Left renal cortex interstitium (tissue), 4 donors: ENCODE measurements around the gene UNKL. TPM values are rescaled to one million over a fixed set of nuclear protein-coding genes. Genes with fewer than 3 reads are reported as not detected.

ENCODE experiments used
- DNase-seq, 4 donors: peaks; one replicate each; pipeline ENCODE4 v3.0.0-alpha.2; 2013; ENCODE audit warnings: low read depth in 4 of 4, low spot score in 2 of 4, missing footprints in 1 of 4
- polyA plus RNA-seq, 4 donors: library from polyadenylated mRNA; unstranded; fragments of 120-200 nt; gene quantifications; one replicate each; pipeline ENCODE4 v1.2.1, GENCODE V29; 2013; ENCODE audit not compliant: insufficient read length in 4 of 4

The UNKL gene
- polyA plus RNA-seq, 4 donors: 13.8 to 22.9 (median 20.1) TPM

DNA sequence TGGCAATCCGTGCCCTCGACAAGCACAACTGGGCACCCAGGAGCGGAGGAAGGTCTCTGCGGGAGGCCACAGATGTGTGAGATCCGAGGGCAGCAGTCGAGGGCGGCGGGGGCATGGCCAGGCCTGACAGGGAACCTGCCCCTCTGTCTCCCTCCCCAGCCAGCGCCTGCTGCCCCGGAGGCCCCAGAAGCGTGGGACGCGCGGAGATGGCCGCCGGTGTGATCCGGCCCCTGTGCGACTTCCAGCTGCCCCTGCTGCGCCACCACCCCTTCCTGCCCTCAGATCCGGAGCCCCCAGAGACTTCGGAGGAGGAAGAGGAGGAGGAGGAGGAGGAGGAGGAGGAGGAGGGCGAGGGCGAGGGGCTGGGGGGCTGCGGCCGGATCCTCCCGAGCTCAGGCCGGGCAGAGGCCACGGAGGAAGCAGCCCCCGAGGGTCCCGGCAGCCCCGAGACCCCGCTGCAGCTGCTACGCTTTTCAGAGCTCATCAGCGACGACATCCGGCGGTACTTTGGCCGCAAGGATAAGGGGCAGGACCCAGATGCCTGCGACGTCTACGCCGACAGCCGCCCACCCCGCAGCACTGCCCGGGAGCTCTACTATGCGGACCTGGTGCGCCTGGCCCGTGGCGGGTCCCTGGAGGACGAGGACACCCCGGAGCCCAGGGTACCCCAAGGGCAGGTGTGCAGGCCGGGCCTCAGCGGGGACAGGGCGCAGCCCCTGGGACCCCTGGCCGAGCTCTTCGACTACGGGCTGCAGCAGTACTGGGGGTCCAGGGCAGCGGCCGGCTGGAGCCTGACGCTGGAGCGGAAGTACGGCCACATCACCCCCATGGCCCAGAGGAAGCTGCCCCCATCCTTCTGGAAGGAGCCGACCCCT, 18.1 kb upstream of the UNKL start:
- no peak for DNase-seq

GRCh38 chr16:1431497-1432270, 17.2 kb upstream of the UNKL start:
- no peak for DNase-seq

DNA sequence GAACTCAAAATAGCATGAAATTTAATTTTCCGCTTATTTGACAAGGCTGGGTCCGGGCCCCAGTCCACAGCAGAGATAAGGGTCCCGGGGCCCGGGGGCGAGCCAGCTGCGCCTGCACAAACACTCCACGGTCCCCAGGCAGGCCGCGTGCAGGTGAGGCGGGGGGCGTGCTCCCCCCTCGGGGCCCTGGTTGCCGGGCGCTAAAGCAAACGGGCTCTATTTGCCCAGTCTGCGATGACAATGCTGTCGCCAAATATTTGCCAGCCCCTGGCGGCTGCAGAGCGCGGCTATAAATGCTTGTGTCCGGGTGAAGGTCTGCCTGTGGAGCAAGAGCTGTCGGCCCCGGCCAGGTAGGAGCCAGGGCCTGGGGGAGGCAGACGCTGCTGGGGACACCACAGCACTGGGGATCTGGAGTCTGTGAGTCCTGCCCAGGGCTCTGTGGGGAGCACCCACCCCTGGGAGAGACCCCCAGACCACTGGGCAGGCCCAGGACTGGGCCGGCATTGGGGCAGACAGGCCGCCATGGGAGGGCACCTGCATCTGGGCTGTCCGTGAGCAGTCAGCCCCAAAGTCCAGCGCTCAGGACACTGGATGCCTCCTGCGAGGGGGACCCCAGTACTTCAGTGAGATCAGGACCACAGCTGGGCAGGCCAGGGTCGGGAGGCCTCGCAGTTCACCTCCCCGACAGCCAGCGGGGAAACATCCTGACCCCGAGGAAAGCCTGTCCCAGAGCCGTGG, 16.4 kb upstream of the UNKL start, which contains the start of gene PERCC1:
PERCC1 (plus strand) TSS at position 320 of the 738 bp plus-strand sequence. CDS start 1,516 bp downstream, outside the sequence.
- no peak for DNase-seq

- no peak for DNase-seq
Observed at GRCh38 chr16:1430214-1430758, 15.8 kb upstream of the UNKL start.

- no peak for DNase-seq
Observed at GRCh38 chr16:1429631-1430030, 15.1 kb upstream of the UNKL start.

- no peak for DNase-seq
Observed at GRCh38 chr16:1429012-1429411, 14.5 kb upstream of the UNKL start.

GRCh38 chr16:1428511-1428910, 14.0 kb upstream of the UNKL start:
- no peak for DNase-seq

DNA sequence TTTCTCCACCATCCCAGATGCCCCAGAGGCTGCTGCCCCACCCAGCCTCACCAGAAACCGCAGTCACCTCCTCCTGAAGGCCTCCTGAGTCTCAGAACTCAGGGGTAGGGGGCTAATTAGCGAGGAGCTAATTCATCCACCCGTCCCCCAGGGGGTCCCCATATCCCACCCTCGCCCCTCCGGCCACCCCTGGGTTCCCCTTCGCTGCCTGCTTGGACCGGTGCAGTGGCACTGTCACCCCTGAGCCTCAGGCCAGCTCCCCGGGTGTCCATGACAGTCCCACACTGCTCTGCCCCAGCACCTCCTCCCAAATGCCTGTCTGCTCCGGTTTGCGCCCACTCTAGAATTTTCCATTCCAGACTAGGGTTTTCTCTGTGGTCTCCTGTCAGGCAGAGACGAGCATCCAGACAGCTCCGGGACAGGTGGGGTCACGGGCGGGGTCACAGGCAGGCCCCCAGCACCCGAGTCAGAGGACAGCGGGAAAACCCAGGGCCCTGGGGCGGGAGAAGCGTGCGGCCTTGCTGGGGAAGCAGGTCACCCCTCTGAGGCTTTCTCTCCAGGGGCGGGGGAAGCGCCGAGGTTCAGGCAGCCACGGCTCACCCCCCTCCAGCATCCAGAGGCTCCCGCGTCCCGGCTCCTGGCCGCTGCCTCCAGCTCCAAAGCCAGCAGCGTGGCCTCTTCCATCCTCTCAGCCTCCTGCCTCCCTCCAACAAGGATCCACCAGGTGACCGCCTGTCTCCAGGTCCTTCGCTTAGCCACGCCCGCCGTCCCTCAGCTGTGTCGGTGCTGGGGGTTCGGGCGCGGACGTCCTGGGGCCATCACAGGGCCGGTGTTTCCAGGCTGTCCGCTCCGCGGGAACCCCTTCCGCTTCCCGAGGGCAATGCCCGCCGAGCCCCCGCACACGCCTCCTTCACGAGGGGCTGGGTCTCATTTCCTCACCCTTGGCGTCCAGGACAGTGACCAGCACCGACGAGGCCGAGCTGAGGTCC, 13.3 kb upstream of the UNKL start:
- no peak for DNase-seq

DNA sequence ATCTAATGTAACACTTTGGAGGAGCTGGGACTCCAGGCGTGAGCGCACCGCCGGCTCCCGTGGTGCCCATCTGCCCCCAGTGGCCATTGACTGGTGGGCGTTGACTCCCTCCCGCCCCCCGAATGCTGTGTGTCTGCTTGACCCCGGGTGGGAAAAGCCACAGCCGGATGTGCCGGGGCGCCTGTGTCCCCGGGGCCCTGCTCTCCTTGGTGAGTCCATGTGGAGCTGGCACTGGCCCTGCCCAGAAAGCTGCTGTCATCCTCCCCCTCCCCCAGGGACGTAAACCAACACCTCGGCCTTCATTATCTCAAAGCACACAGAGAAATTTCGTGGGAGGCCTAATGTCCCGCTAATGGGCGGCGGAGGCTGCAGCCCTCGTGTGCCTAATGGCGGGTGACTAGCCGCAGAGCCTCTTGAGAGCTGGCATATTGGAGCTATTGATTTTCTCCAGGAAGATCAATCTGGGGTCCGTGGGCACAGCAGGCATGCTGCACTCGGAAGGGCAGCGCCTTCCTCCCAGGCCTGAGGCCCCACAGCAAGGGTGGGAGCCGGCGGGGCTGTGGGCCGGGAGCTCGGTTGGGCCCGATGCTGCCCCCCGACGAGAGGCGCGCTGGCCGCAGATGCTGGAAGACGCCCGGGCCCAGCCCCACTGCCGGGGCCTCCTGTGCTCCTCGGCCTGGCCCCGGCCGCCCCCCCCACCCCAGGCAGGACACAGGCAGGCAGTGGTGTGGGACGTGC, 12.4 kb upstream of the UNKL start:
- DNase-seq: peak in 2 of 4 donors; percentile 43 to 44

- no peak for DNase-seq
Observed at GRCh38 chr16:1425616-1426370, 11.3 kb upstream of the UNKL start.

GRCh38 chr16:1424028-1424427, 9.5 kb upstream of the UNKL start:
- no peak for DNase-seq

DNA sequence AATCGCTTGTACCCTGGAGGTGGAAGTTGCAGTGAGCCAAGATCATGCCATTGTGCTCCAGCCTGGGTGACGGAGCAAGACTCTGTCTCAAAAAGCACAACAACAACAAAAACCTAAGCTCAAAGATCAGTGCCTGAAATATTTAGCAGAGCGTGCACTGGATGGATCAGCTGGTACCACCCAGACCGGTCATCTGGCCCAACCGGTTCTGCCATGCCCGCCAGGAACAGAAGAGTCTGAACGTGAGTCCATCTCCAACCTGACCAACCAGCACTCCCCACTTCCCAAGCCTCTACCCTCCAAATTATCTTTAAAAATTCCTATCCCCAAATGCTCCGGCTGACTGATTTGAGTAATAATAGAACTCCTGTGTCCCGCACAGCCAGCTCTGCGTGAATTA, 7.6 kb upstream of the UNKL start:
- no peak for DNase-seq

GRCh38 chr16:1420111-1420539, 5.6 kb upstream of the UNKL start:
- no peak for DNase-seq

- no peak for DNase-seq
Observed at GRCh38 chr16:1416521-1416941, 2.0 kb upstream of the UNKL start.

DNA sequence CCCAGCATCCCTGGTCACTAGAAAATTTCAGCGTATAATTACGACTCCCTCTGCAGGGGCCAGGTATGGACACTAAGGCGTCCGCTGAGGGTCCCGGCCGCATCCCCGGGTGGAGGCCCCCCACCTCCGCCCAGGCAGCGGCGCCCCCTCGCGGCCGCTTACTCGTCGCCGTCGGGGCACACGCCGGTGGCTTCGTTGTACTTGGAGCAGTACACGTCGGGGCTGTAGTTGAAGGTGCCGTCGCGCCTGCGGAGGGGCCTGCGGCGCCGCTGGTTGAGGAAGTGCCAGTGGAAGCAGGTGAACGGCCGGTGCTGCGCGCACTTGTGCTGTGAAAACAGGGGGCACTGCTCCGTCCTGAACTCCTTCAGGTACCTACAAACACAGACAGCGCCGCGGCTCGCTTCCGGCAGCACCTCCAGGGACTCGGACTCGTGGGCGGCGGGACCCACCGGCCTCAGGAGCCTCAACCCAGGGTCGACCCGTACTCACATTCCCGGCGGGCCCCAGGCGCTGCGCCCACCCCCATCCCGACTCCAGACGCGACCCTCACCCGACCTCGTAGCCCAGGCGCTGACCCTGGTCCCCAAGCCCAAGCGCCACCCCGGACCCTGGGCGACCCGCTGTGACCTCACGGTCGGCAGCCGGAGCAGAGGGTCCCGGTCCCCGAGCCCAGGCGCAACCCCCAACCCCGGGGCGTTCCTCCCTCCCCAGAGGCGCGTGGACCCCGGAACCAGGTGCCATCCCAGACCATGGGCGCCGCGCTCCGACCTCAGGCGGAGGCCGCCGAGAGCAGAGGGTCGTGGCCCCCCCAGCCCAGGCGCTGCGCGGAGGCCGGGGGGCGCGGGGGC, 596 bp downstream of the UNKL start:
- DNase-seq: peak in 1 of 4 donors; percentile 48

GRCh38 chr16:1412847-1413246, 1.7 kb downstream of the UNKL start:
- no peak for DNase-seq
